ENCODE data around the gene C4orf50.
A peak's percentile ranks its signal among the peaks of the same experiment; 100 is the strongest.

C4orf50 gene

DNA sequence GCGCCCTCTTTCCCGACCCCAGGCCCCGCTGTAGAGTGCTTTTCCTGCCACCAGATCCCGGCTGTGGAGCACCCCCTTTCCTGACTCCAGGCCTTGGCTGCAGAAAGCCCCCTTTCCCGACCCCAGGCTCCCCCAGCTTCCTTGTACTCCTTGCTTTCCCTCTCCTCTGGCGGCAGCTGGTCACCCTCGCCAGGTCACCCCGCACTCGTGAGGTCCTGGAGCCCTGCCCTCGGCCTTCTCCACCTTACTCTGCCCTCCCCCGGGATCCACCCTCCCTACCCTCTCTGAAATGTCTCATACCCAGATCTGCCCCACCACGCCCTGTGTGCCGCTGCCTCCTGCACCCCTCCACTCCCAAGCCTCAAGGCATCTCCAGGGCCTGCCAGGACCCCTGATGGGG lies 25.0 kb upstream of the C4orf50 start:
- DNase-seq: no peak

DNA sequence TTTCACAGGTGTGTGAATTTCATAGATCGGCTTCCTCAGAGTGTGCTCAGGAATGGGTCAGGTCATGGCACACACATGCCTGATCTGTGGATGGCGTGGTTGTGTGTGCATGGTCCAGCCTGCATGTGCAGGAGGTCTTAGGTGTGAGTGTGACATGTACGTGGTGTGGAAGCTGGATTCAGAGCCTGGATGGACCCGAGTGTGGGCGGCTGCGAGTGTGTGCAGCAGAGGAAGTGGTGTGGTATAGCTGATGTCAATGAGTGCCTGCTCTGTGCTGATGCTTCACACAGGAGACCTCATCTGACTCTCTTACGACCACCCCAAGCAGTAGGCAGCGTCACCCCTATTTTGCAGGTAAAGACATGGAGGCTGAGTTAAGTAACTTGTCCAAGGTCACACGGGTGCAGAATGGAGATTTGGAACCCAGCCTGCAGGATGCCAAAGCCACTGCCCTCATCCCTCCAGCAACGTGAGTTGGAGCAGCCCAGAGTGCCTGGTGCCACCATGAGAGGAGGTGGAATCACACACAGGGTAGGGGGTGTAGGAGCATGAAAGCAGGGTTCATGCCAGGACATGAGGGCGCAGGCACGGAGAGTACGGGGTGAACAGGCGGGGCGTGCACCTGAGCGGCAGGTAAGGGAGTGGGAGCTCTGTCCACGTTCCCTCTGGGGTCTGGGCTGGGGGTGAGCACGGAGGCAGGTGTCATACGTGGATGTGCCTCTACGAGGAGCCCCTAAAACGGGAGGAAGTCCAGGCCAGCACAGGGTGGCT lies 24.2 kb upstream of the C4orf50 start:
- DNase-seq: no peak

DNA sequence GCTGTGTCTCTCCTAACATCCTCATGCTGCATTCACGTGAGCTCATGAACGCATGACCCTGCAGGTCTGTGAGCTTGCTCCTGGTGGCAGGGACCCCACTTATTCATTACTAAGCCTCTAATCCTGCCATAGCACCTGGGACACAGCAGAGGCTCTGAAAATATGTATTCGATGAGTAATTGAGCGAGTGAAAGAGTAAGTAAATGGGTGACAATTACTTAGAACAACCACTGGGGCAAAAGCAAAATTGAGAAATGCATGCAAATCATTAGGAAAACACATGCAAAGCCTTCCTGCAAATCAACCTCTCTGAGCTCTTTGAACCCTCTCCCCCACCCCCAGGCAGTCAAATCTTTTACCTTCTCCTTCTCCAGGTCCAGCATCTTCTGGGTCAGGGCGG lies 23.6 kb upstream of the C4orf50 start:
- no peak for DNase-seq

DNA sequence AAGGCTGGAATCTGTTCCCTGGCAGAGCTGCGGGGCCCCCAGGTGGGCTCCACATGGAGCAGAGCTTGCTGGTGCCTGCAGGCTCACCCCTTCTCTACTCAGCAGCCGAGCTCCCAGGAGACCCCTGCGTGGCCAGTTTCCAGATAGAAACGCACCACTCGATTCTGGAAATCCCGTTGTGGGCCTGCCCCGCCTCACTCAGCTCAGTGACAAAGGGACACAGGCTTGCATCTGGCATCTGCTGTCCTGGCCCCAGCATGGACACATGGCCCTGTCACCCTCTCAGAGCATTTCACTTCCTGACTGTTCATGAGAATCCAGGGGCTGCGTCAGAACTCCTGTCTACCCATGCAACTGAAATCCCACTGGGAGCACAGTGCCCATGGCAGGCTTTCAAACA lies 20.5 kb upstream of the C4orf50 start:
- no peak for DNase-seq

DNA sequence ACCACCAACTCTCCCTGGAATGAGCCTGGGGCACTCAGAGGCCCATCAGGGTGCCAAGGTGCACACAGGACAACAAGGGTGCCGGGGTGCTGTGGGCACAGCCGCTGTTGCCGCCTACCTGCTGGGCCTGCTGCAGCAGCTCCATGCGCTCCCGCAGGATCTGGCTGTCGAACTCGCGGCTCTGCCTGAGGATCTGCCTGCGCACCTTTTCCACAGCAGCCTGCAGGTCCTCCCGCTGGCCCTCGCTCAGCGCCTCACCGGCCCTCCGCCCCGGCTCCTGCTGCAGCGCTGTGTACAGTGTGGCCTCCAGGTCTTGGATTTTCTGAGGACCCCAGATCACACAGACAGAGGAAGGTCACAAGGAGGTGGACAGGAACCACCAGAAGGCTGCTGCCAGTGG lies 17.6 kb upstream of the C4orf50 start:
- DNase-seq: no peak

DNA sequence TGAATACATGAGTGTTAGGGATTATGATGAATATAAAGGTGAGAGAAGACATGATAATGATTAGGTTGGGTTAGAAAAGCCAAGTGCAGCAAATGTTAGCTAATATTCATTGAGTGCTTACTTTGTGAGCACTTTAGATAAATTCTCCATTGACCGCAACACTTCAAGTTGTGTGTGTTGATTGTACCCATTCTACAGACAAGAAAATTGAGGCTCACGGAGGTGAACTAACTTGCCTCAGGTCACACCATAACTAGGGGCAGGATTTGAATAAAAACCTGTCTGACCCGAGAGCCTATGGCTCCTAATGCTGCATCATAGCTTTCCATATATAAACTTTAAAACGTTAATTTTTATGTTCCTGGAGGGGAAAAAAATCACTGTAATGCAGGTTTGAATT lies 15.2 kb upstream of the C4orf50 start:
- no peak for DNase-seq

DNA sequence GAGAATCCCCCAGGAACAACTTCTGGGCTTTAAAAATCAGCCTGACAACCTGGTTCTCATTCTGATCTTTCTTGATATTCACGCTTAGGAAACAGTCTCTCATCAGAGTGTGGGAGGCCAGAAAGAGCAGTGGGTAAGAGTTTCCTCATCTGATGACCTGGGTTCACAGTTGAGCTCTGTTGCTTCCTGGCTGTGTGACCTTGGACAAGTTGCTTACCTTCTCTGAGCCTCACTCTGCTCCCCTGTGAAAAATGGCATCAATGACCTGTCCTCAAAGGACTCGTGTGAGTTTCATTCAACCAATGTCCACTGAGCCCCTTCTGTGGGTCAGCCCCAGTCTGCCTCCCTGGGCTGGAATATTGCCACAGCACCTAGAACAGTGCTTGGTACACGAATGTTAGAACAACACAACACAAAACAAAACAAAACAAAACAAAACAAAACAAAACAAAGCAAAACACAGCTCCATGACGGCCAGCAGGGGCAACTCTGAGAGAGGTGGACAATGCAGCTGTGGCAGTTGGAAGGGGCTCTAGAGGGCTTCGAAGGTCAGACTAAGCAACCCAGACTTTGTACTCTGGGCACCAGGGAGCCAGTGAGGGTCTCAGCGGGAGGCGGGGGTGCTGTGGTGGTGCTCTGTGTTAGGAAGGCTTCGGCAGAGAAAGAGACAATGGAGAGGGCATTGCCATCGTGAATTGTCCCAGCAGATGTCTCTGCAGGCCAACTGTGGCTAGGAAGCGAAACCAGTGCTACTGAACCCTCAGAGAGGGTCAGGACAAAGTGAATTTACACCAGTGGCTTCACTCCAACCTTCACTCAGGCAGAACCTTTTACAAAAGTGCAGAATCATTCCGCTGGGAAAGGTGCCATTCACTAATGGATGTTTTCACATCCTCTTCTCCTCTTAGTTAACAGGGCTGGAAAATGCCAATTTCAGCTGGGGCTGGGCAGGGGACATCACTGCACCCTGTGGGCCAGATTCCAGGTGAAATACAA lies 14.3 kb upstream of the C4orf50 start:
- no peak for DNase-seq

DNA sequence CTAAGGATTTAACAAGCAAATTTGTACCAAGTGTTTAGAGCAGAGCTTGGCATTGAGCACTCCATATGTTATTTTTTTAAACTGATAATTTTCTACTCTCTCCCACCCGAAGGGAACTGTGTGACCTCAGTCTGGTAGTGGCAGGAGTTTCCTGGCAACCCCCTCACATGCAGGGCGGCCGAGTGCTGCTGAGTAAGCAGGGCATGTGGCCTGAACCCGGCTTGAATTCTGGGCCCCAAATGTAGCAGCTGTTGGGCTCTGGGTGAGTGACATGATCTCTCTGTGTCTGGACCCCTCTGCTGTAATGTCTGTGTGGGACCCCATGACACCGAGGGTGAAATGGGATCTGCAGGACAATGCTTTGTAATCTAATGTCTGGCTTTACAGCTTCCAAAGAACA lies 13.6 kb upstream of the C4orf50 start:
- no peak for DNase-seq

DNA sequence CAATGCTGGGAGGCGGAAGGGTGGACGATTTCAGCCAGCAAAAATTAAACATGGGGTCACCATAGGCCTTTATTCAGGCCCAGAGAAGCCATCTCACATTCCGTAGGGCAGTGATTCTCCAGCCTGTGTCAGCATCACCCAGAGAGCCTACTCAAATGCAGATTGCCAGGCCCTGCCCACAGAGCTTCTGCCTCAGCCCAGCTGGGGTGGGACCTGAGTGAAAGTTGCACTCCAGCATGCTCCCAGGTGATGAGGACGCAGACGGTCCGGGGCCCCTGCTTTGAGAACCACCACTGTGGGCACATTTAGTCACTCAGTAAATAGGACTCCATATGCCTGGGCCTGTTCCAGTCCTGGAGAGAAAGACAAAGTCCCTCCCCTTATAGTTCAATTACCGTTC lies 12.4 kb upstream of the C4orf50 start:
- DNase-seq: no peak

DNA sequence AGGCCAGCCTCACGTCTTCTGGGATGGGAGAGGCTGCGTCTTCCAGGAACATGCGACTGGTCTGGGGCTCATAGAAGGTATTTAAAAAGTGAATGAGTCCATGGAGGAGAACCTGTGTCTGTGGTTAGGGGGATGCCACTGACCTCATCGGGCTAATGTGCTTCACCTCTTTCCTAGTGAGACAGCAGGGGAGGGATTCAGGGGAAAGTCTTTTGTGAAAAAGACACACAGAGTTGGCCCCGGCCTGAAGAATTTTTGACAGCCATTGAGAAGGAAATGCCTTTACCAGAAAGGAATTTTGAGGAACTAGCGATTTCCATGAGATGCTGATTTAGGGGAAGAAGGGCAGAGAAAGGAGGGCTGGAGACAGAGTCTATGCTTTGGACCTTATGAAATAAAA lies 11.0 kb upstream of the C4orf50 start:
- no peak for DNase-seq

DNA sequence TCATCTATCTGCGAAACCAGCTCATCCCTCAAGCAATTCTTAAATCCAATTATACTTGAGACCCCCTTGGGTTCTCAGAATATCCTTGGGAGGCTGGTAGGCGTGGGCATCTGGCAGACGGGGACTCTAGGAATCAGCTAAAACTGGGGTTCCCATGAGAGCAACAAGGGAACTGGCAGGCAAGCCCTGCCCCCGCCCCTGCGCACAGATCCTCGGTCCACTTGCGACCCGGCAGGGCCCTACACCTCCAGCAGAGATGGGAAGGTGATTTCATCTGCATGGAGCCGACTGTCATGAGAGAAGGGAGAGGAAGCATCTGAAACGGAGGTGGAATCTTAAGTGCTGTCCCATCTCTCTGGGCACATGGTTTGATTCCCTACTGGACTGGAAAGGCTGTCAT lies 9.9 kb upstream of the C4orf50 start:
- no peak for DNase-seq

DNA sequence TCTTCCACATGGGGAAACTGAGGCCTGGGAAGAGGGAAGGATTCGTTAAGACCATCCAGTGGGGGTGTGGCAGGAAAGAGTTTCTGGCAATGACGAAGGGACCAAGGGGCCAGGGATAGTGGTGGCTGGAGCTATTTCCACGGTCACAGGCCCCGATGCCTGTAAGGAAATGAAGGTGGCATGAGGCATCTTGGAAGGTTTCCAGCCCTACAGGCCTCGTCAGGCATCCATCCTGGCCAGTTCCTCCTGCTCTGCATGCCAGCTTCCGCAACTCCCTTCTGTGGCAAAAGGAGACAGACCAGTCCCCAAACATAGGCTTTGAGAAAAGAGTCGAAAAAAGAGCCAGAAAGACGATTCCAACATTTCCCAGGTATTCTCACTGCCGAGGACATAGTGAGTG lies 9.2 kb upstream of the C4orf50 start:
- DNase-seq: no peak

DNA sequence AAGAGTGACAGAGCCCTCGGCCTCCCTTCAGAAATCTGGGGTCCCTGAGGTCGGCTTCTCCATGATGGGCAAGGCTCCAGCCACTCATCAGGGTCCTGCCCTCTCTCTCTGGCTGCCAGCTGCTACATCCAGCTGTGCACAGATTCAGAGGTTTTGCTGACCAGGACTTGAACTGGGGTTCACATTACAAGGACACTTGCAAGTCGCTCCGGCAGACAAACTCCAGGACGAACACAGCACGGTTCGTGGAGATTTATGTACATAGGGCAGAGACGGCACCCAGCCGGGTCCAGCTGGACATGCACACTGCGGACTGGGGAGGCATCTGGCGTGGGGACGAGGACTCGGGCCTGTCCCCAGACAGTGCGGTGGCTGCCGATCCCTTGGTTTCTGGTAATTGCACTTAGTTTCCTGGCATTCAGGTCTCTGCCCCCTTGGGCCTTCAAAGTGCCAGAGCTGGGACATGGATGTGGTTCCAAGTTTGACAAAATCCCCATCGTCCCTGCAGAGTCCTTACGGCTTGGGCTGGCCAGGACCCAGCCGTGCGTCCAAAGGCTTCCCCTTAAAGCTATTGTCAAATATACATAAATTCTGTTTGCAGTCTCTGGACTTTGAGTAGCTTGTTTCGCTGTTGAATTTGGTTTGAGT lies 6.2 kb upstream of the C4orf50 start:
- no peak for DNase-seq

DNA sequence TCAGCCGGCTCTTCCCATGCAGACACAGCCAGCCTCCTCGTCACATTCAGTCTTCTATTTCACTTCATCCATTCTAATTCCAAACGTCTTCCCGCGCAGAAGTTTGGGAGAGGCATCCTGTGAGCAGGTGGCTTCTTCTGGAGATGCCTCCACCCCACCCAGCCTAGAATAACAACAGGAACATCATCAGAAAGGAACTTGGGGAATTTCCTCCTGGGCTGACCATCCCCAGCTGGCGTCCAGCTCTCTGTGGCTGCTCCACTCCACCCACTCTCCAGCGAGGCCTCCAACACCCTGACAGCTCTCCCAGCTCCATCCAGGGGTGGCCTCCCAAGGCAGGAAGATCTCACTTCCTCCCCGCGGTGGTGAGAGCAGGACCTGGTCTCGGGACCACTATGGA lies 5.5 kb upstream of the C4orf50 start:
- DNase-seq: no peak

DNA sequence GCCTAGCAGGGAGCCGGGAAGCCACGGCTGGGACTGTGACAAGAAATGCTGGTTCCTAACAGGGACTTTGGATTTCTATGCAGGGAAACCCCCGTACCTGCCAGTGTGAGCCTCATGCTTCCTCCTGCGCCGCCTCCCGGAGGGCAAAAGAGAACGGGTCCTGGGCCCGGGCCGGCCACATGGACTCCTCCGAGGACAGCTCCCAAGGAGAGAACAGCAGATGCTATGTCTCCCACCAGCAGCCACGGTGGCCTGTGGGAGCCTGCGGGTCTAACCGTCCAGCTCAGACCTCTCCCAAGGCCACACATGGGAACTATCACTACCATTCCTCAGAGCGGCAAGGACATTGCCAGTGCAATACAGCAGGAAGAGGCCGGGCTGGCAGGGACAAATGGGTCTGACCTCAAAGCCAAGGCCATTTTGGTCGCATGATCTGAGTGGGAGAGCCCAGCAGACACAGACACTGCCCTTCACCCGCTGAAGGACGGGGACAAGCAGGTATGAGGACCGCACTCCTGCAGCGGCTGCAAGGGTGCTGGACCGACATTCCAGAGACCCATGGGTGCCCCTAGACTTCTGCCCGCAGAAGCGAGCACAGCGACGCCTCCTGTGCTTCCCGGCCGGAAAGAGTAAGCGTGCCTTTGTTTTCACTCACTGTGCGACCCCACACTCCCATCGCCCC lies 4.5 kb upstream of the C4orf50 start:
- no peak for DNase-seq

DNA sequence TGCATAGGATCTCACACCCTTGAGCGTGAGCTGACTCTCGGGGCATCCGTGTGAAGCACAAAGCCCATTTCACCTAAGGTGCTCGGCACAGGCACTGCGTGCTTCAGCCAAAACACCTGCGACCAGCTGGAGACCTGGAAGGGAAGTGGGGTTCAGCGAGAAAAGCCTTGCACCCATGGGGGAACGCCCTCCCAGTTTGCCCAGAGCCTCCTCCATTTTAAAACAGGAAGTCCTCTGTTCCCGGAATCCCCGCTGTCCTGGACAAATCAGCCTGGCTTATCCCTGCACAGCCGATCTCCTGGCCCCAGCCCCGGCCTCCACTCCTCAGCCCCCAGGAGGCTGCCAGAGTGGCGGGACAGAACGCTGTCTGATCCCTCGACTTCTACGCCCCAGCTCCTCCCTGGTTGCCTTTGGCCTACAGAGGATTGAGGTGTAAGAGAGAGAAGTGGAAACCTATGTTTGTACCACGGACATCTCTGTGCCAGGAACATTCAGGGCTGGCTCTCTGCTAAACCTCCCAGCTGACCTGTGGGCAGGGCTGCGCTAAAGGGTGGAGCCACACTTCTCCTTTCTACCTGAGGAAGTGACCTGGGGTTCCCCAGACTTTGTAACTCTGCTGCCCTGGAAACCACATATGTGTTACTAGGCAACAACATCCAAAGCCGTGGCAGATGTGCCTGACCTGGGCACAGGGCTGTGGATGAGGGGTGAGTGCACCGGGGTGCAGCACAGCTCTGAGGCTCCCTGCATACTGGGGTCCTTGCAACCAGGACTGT lies 3.8 kb upstream of the C4orf50 start:
- DNase-seq: no peak

DNA sequence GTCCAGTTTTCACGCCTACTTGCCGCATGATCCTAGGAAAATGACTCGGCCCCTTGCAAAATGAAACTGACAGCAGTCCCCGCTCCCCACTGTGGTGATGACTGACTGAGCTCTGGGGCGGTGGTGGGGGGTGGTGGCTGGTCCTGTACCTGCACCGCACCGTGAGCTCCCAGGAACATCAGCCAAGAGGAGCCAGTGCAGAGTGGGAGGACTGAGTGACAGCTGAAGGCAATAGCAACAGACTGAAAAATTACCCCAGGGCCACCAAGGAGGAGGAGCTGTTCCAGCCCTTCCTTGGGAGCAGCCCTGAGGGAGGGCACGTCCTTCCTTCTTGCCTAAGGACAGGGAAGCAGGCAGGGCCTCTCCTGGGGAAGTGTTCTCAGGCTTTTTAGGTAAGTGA lies 2.4 kb upstream of the C4orf50 start:
- no peak for DNase-seq

DNA sequence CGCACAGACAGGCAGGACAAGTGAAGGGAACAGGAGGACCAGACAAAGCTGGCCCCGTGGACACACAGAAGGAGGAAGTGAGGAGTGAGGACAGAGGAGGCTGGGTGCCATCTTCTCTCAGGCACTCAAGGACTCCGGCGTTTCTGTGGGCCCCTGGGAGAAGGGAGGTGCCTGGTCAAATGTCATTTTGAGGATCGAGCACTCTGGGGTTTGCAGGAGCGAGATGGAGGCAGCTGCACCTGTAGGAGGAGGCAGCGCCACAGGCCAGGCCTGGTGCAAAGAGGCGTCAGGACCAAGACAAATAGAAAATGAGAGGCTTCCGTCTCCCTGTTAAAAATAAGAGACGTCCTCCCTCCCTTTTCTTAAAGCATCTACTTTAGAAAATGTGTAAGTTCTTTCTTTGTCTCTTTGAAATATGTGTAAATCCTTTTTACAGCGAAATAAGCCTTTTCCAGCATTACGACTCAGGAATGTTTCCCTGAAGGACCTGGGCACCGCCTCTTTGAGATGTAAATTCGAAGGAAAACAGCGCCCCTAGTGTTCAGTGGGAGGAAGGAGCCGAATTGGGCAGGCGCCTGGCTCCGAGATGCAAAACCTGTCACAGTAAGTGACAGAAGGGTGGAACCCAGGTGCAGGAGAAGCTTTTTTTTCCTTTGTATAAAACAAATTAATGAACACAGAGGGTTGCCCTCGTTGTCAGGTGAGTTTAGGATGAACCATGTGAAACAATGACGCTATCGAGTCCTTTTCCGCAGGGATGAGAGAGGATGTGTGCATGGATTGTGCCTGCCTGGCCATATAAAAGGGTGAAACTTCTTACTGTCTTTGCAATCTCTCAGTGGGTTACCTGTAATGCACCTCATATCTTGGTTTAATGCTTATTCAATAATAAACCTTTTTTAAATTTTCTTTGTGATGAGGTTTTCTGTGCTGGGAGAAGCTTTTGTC lies 1.4 kb upstream of the C4orf50 start:
- DNase-seq: peak in 1 of 2 donors; percentile 27

DNA sequence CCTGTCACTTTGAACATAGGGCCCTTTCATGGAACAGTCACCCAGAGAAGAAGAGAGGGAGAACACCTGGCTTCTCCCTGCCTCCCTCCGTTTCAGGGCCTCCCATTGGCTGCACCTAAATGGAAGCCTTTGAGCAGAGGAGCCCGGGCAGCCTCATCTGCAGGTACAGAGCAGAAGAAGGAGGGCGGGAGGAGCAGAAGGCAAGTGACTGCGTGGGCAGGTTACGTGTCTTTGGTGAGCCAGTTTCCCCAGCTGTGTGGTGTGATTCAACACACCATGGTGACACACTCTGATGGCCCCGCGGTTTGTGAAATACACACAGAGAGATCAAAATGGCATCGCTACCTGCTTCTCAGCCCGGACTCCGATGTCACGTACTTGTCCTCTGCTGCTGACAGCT lies 431 bp downstream of the C4orf50 start:
- DNase-seq: no peak

DNA sequence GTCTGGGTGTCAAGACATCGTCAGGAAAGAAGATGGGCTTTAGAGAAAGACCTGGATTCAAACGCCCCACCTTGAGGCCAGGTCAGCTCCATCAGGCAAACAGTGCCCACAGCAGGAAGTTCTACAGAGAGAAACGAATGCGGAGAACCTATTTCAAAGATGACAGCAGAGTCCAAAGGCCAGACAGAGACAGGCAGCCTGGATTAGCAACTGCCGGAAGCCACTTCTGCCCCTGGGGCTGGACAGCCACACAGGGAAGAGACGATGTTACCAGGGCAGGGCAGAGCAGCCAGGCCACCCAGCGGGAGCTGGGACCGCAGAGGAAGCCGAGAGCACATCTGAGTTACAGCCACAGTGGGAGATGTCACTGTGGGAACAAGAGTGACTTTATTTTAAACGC lies 1.2 kb downstream of the C4orf50 start:
- DNase-seq: no peak

DNA sequence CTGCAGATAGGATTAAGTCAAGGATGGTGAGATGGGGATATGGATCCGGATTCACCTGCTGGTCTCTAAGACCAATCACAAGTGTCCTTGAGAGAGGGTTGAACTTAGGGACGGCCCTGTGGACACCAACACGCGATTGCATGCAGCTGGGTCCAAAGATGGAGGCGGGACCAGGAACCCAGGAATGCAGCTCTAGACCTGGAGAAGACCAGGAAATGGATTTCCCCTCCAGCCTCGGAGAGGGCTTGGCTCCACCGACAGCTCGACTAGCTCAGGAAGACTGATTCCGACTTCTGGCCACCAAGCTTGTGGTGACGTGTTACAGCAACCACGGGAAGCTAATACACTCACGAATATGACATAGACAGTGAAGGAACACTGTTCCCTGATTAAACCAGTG lies 4.7 kb downstream of the C4orf50 start:
- DNase-seq: no peak
